Eye (tissue), 1 donor: ENCODE results near the gene PGF.

Source experiments
- DNase-seq: peaks from one replicate; pipeline ENCODE4 v3.0.0-alpha.2; 2015

Gene PGF

GRCh38 chr14:74893614-74894091, 61.7 kb downstream of the PGF start:
- no peak for DNase-seq

DNA sequence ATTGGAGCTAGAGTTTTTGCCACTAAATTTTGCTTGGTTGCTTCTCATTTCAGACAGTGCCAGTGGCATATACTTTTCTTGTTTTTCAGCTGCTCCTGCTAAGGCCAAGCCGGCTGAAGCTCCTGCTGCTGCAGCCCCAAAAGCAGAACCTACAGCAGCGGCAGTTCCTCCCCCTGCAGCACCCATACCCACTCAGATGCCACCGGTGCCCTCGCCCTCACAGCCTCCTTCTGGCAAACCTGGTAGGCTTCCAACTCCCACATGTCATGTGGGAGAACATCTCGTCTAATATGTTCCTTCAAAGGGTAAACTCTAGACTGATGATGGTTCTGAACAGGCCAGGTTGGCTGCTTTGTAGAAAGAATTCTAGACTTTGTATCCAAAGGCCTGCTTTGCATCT, 62.7 kb downstream of the PGF start:
- DNase-seq, result no peak

DNA sequence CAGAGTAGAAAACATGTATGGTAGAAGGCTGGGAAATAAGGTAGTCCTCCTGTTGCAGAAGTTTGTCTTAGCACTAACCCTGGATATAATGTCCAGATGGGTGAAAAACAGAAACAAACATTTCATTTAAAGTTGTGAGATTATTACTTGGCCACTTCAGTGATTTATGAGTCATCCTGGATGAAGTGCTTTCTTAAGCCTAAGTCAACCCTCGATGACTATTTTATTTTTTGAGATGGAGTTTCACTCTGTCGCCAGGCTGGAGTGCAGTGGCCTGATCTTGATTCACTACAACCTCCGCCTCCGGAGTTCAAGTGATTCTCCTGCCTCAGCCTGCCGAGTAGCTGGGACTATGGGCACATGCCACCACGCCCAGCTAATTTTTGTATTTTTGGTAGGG, 63.5 kb downstream of the PGF start:
- no peak for DNase-seq
